Measurements from ENCODE around the gene DIO2.

DNA sequence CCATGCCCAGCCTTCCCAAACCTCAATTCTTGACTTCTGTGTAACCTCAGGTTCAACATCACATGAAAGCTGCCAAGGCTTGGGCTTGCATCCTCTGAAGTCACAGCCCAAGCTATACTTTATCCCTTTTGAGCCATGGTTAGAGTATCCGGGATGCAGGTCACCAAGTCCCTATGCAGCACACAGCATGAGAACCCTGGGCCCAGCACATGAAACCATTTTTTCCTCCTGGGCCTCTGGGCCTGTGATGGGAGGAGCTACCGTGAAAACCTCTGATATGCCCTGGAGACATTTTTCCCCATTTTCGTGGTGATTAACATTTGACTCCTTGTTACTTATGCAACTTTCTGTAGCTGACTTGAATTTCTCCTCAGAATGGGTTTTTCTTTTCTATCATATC, 25.8 kb upstream of the DIO2 start:
- TF ChIP-seq, protein P1, sequence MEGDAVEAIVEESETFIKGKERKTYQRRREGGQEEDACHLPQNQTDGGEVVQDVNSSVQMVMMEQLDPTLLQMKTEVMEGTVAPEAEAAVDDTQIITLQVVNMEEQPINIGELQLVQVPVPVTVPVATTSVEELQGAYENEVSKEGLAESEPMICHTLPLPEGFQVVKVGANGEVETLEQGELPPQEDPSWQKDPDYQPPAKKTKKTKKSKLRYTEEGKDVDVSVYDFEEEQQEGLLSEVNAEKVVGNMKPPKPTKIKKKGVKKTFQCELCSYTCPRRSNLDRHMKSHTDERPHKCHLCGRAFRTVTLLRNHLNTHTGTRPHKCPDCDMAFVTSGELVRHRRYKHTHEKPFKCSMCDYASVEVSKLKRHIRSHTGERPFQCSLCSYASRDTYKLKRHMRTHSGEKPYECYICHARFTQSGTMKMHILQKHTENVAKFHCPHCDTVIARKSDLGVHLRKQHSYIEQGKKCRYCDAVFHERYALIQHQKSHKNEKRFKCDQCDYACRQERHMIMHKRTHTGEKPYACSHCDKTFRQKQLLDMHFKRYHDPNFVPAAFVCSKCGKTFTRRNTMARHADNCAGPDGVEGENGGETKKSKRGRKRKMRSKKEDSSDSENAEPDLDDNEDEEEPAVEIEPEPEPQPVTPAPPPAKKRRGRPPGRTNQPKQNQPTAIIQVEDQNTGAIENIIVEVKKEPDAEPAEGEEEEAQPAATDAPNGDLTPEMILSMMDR (conservative IDR thresholded peaks at IDR 0.05): no peak
- no peak for TF ChIP-seq EZH2 (IDR thresholded peaks at IDR 0.05; ENCODE audit: low read depth)
